Activated B cell treated with CpG ODN at 0.5 μM for 24 hours (primary cell): Measurements from ENCODE around the gene NPM3. TPM values are rescaled to one million over a fixed set of nuclear protein-coding genes. Genes with fewer than 3 reads are reported as not detected.
A peak's percentile ranks its signal among the peaks of the same experiment; 100 is the strongest.

Experiments
- ATAC-seq: fragments of 200-7000 bp; cut with Tn5 transposase; one replicate; pipeline ENCODE4 v1.10.0; 2021; ENCODE audit warnings: low read depth, mild to moderate bottlenecking, moderate library complexity
- CTCF ChIA-PET: fragments of 350-600 bp; sonication (Branson Sonifier 250); formaldehyde crosslinking; loops from one replicate; lab custom pipeline; 2021; ENCODE audit warnings: antibody characterized with exemption; lab: Charles Lee
- POLR2A ChIA-PET: fragments of 350-600 bp; sonication (Branson Sonifier 250); formaldehyde crosslinking; loops from one replicate; lab custom pipeline; 2021; ENCODE audit warnings: antibody characterized with exemption; lab: Charles Lee
- DNase-seq: peaks from one replicate; pipeline ENCODE4 v3.0.0; 2022
- H3K27ac Mint-ChIP-seq: one replicate; pipeline ENCODE4 v1.8.0; 2020; ENCODE audit warnings: mixed read lengths
- H3K27me3 Mint-ChIP-seq: one replicate; pipeline ENCODE4 v1.8.0; 2021; ENCODE audit warnings: mixed read lengths
- H3K36me3 Mint-ChIP-seq: one replicate; pipeline ENCODE4 v1.8.0; 2021; ENCODE audit warnings: low read depth, mixed read lengths
- H3K4me1 Mint-ChIP-seq: one replicate; pipeline ENCODE4 v1.8.0; 2021; ENCODE audit warnings: mixed read lengths
- H3K4me3 Mint-ChIP-seq: one replicate; pipeline ENCODE4 v1.8.0; 2020; ENCODE audit warnings: mild to moderate bottlenecking, mixed read lengths
- H3K9me3 Mint-ChIP-seq: one replicate; pipeline ENCODE4 v1.8.0; 2020; ENCODE audit warnings: mixed read lengths
- CTCF ChIP-seq: fragments of 200-600 bp; IDR thresholded peaks from one replicate; pipeline ENCODE4 v1.8.0; 2022; ENCODE audit warnings: antibody characterized with exemption, mild to moderate bottlenecking
- intact Hi-C: fragments of 100-400 bp; cut with micrococcal nuclease; formaldehyde crosslinking; loops from one replicate; pipeline ENCODE4 v1.15.1; 2024
- total RNA-seq: library from RNA; stranded (reverse); gene quantifications from 2 replicates; pipeline ENCODE4 v1.2.3, GENCODE V29; 2022

The NPM3 gene
- total RNA-seq, 1 donor from 2014 or later = 48.1 TPM

GRCh38 chr10:101785801-101786200 lies 2.6 kb upstream of the NPM3 start:
- H3K27me3 Mint-ChIP-seq = no peaks in the 10 kb centered on the region
- peaks cover 54% of the 10 kb centered on the region for H3K36me3 Mint-ChIP-seq
- TF ChIP-seq CTCF = no peak
- H3K9me3 Mint-ChIP-seq = no peaks in the 10 kb centered on the region
- CTCF ChIA-PET = no interaction called here
- no peak overlapping the region for H3K27ac Mint-ChIP-seq
- H3K4me3 Mint-ChIP-seq = no peak overlapping the region
- no peak for ATAC-seq
- peaks cover 36% of the 10 kb centered on the region for H3K4me1 Mint-ChIP-seq
- POLR2A ChIA-PET = interaction anchor here (6.7 kb wide), 1 partner anchor 32 kb away, joined by 43 read pairs; the partner anchor contains the start of gene OGA
- intact Hi-C loops = no loop called here
- DNase-seq = no peak

- no peak for TF ChIP-seq CTCF
- ChIA-PET CTCF (interaction anchor here (1.0 to 1.5 kb wide), 2 partner anchors 182 to 226 kb away, joined by 3 to 4 read pairs; no protein-coding TSS in a partner anchor), POLR2A (interaction anchor here (1.7 to 6.7 kb wide), 2 partner anchors 10 to 33 kb away, joined by 6 to 43 read pairs; partner anchors contain the start of gene OGA)
- H3K4me1 Mint-ChIP-seq = peaks cover 43% of the 10 kb centered on the region
- H3K27ac Mint-ChIP-seq = no peak overlapping the region
- H3K36me3 Mint-ChIP-seq = peaks cover 47% of the 10 kb centered on the region
- ATAC-seq = no peak
- no peaks in the 10 kb centered on the region for H3K27me3 Mint-ChIP-seq
- intact Hi-C loops = loop anchor here (5.0 kb wide), 3 partner anchors 197 to 432 kb away; partner anchors contain the start of genes BTRC, DPCD and POLL
- no peak for DNase-seq
- no peaks in the 10 kb centered on the region for H3K9me3 Mint-ChIP-seq
- H3K4me3 Mint-ChIP-seq = no peak overlapping the region
Observed at GRCh38 chr10:101784558-101784957, 1.3 kb upstream of the NPM3 start.

GRCh38 chr10:101783736-101784118 lies 481 bp upstream of the NPM3 start:
- no peak for TF ChIP-seq CTCF
- Mint-ChIP-seq H3K4me1 (peaks cover 52% of the 10 kb centered on the region), H3K27me3 (peaks cover 5% of the 10 kb centered on the region), H3K36me3 (peaks cover 41% of the 10 kb centered on the region), H3K4me3 (peak overlapping the region; percentile 100), H3K27ac (peak overlapping the region; percentile 90), H3K9me3 (no peaks in the 10 kb centered on the region)
- CTCF ChIA-PET = interaction anchor here (0.8 to 1.5 kb wide), 5 partner anchors 56 to 226 kb away, joined by 3 to 4 read pairs (median 4); no protein-coding TSS in a partner anchor
- no peak for DNase-seq
- POLR2A ChIA-PET = interaction anchor here (0.6 to 6.7 kb wide), 7 partner anchors 10 to 282 kb away, joined by 3 to 43 read pairs (median 3); partner anchors contain the start of genes HPS6 and OGA
- intact Hi-C loops = loop anchor here (1.0 to 5.0 kb wide), 6 partner anchors 31 to 431 kb away; partner anchors contain the start of genes BTRC, DPCD, HPS6 and OGA
- ATAC-seq = no peak

DNA sequence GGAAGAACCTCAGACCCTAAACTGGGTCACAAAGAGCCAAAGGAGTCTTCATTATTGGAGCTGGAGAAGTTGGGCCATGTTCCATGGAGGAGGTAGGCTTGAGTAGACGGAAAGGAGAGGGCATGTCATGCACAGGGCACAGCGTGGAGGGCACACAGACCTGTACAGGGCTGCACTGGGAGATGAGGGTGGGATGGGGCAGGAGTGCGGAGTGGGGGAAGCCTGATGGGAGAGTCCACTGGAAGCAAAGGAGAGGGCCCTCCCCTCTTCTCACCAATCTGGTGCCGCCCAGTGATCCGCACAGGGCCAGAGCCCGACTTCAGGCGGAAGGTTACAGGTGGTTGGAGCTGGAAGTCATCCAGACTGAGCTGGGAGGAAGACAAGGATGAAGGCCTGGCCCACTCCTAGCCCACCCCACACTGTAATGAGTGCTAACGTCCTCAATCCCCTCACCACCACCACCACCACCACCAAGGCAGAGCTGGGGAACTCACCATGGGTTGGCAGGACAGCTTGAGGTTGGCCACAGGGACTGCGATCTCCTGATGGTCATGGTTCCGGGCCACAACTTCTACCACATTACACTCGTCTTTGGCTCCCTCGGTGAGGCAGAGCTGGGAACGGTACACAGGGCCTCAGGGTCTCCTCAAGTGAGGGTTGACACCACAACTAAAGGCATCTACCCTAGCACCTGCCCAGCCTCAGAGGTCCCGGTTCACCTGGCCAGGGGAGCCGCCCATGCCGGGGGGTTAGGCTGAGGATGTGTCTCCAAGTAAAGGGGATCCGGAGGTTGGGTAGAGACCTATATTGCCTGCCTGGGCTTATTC lies 1.0 kb downstream of the NPM3 start:
- POLR2A ChIA-PET = interaction anchor here (1.0 to 6.7 kb wide), 3 partner anchors 35 to 59 kb away, joined by 3 to 43 read pairs (median 3); partner anchors contain the start of gene OGA
- Mint-ChIP-seq H3K4me3 (peak overlapping the region; percentile 100), H3K9me3 (no peaks in the 10 kb centered on the region), H3K27me3 (peaks cover 14% of the 10 kb centered on the region), H3K4me1 (peaks cover 55% of the 10 kb centered on the region), H3K27ac (peak overlapping the region; percentile 90), H3K36me3 (peaks cover 34% of the 10 kb centered on the region)
- ATAC-seq (no peak), DNase-seq (no peak)
- no peak for TF ChIP-seq CTCF
- intact Hi-C loops = loop anchor here (1.0 to 5.0 kb wide), 7 partner anchors 59 to 568 kb away; partner anchors contain the start of genes BTRC, DPCD and POLL
- CTCF ChIA-PET = interaction anchor here (0.8 to 2.6 kb wide), 8 partner anchors 8 to 291 kb away, joined by 3 to 16 read pairs (median 8); partner anchors contain the start of gene OGA
